Neural cell (in vitro differentiated cells): ENCODE results near the gene OSBPL7.

Experiments
- CTCF ChIP-seq: fragments of 450-650 bp; IDR thresholded peaks from 2 replicates; pipeline ENCODE4 v1.5.1; 2014; ENCODE audit warnings: antibody characterized with exemption, mild to moderate bottlenecking, moderate library complexity; ENCODE audit not compliant: poor library complexity, severe bottlenecking
- EP300 ChIP-seq: fragments of 450-650 bp; conservative IDR thresholded peaks from 2 replicates; pipeline ENCODE4 v1.6.1; 2014; ENCODE audit warnings: antibody characterized with exemption, mild to moderate bottlenecking, moderate library complexity; ENCODE audit not compliant: poor library complexity, severe bottlenecking
- EZH2 ChIP-seq: fragments of 200-600, 300-800 bp; shearing (Covaris generic), sonication (generic); IDR thresholded peaks from 2 replicates; pipeline ENCODE4 v1.6.1; 2014; ENCODE audit warnings: antibody characterized with exemption, low read length, borderline replicate concordance, mild to moderate bottlenecking; ENCODE audit not compliant: insufficient read depth, poor library complexity, severe bottlenecking
- POLR2AphosphoS5 ChIP-seq: IDR thresholded peaks from 2 replicates; pipeline ENCODE4 v1.6.1; 2012
- RAD21 ChIP-seq: fragments of 450-650 bp; conservative IDR thresholded peaks from 2 replicates; pipeline ENCODE4 v1.6.1; 2014; ENCODE audit warnings: antibody characterized with exemption, mild to moderate bottlenecking, moderate library complexity
- REST ChIP-seq: IDR thresholded peaks from 2 replicates; pipeline ENCODE4 v1.6.1; 2012; ENCODE audit warnings: borderline replicate concordance
- TAF1 ChIP-seq: IDR thresholded peaks from 2 replicates; pipeline ENCODE4 v1.6.1; 2012; ENCODE audit warnings: low read depth

GRCh38 chr17:47811709-47812108 is 9.9 kb downstream of the OSBPL7 start:
- no peak for TF ChIP-seq CTCF
- no peak for TF ChIP-seq POLR2AphosphoS5
- TF ChIP-seq RAD21 = no peak
- no peak for TF ChIP-seq REST
- TF ChIP-seq EP300 = no peak
- TF ChIP-seq EZH2 = no peak
- no peak for TF ChIP-seq TAF1
